GM10266 (cell line): ENCODE results near the gene MUS81.

Experiments
- DNase-seq: peaks from one replicate; pipeline ENCODE4 v3.0.0; 2012; ENCODE audit errors: extremely low spot score
- CTCF ChIP-seq: IDR thresholded peaks from 2 replicates; pipeline ENCODE4 v1.5.1; 2012; ENCODE audit warnings: mild to moderate bottlenecking, low read depth; ENCODE audit not compliant: control insufficient read depth, insufficient read depth; ENCODE audit errors: missing control alignments

Gene MUS81

GRCh38 chr11:65863889-65864705, 3.9 kb downstream of the MUS81 start:
- no peak for TF ChIP-seq CTCF
- no peak for DNase-seq

GRCh38 chr11:65864706-65865471, 4.7 kb downstream of the MUS81 start:
- no peak for DNase-seq

GRCh38 chr11:65865550-65866172, 5.4 kb downstream of the MUS81 start:
- DNase-seq: no peak
- no peak for TF ChIP-seq CTCF

More at GRCh38 chr11:65864706-65865471, 4.7 kb downstream of the MUS81 start:
- TF ChIP-seq CTCF: no peak

- TF ChIP-seq CTCF: no peak
- DNase-seq: no peak
These were observed 6.5 kb downstream of the MUS81 start for GRCh38 chr11:65866509-65867283.

GRCh38 chr11:65867284-65868071, 7.2 kb downstream of the MUS81 start:
- no peak for DNase-seq
- TF ChIP-seq CTCF: no peak

- no peak for DNase-seq
- TF ChIP-seq CTCF: no peak
These were observed 7.9 kb downstream of the MUS81 start for GRCh38 chr11:65868076-65868667.
